Bone marrow (tissue), 2 donors: ENCODE results near the gene ANKRD53.
A peak's percentile ranks its signal among the peaks of the same experiment; 100 is the strongest.

ENCODE experiments used
- DNase-seq, 2 donors: peaks; one replicate each; lab custom pipeline; 2025; lab: John Stamatoyannopoulos, UW

The ANKRD53 gene

DNA sequence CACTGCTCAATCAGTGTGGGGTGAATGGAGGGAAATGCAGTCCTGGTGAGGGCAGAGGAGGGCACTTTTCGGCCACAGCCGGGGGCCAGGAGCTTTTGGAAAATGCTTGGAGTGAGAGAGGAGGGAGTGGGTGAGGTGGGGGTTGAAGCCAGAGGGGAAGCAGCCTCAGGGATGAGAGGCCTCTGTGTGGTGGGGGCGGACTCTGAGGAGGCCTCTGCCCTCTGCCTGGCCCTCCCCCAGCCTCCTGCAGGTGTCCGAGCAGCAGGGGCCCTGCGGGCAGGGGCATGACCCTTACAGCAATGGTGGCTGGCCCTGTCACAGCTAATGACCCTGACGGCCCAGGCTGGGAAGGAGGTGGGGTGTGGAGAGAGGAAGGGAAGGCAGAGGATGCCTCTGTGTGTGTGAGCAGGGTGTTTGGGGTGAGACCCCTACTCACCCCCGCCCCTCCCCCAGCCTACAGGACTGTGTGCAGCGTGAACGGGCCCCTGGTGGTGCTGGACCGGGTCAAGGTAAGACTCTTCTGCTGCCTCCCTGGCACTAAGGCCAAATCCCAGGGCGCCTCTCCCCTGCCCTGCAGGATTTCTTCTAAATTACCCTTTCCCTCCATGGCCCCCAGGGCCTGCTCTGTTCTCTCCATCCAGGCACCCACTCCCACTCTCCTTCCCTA lies 35.1 kb upstream of the ANKRD53 start:
- no peak for DNase-seq

DNA sequence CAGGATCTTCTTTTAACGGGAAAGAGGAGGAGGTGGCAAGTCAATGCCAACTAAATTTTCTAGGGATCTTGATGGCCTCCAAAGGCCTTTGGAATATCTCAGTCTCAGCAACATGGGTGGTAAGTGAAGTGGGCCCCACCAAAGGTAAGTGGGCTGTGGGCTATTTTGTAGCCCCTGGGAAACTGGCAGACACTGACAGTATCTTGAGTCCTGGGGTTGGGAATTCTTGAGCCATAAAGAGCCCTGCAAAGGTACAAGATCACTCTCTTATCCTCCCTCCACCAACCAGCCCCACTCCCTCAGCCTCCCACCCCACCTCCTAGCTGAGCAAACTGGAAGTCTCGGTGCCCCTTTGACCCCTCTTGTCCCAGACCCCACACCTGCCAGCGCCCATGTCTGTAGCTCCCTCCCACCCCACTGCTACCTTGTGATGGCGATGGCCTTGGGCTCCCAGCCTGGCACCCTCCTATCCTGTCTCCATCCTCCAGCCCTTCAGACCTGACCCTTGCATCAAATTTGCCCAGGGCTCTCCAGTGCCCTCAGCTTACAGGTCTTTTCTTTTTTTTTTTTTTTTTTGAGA lies 34.2 kb upstream of the ANKRD53 start:
- no peak for DNase-seq

DNA sequence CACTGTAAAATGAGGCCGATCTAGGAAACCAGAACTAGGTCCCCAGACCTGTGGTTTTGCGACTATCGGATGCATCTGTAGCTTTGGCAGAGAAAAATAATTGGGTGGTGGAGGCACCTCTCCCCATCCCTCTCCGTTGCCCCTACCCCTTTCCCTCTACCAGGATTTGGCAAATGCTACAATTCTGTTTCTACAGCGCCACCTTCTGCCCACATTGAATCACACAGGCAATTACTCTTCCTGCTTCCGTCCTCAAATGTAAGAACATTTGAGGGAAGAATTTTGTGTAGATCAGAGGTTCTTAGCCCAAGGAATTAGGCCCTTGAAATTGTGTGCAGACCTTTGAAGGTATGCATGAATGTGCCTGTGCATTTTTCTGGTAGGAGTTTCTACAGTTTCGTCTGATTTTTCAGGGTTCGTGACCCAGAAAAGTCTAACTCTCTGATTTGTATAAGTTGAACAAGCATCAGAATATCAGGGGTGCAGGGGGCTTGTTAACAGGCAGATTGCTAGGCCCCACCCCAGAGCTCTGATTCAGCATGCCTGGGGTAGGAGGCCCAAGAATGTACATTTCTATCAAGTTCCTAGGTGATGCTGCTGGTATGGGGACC lies 31.5 kb upstream of the ANKRD53 start:
- DNase-seq = peak in 1 of 2 donors; percentile 14

DNA sequence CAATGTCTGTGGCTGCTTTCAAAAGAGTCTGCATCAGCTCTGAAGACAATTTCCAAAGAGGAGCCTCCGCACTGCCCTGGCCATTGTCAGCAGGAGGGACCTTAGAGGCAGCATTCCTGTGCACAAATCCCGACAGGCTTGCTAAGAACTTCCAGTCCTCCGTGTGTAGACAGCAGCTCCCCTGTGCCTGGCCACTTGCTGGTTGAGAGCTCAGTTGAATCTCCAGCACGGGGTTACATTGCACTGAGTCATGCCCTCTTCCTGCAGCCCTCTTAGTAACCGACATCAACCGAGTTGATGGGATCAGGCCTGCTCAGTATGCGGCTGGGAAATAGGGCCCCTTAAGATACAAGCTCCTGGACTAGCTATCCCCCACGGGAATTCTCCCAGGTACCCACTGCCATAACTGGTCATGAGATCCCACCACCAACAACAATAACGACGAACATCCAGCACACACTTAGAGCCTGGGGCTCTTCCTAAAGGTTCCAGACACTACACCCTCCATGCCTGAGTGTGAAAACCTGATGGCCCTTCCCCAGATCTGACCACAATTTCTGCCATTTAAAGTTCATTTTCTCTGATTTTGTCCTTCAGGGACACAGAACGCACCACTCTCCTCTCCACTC lies 30.8 kb upstream of the ANKRD53 start:
- no peak for DNase-seq

DNA sequence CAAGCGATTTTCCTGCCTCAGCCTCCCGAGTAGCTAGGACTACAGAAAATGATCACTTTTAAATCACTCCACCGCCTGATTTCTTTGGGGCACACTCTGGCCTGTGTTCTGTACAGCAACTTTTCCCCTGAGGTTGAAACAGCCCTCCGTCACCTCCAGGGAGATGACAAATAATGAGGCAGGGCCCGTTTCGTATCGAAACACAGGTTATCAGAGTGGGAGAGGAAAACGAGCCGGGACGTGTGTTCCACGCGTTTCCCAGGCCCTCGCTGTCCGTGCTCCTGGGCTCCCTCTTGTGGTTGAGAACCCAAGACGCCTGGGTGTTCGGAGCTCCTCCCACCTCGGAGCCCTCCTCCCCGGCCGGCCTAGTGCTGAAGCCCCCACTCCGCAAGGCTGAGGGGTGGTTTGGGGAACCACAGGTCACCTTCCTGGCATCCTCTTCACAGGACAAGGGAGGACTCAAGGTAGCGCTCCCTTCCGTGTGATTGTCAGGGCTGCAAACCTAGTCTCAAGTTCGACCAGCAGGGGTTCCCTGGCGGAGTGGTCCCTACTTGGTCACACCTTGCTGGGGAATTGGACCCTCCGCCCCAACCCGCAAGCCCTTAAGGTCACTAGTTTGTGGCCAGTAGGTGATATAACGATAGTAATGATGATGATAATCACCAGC lies 30.0 kb upstream of the ANKRD53 start:
- DNase-seq = peak; percentile 35 to 57

DNA sequence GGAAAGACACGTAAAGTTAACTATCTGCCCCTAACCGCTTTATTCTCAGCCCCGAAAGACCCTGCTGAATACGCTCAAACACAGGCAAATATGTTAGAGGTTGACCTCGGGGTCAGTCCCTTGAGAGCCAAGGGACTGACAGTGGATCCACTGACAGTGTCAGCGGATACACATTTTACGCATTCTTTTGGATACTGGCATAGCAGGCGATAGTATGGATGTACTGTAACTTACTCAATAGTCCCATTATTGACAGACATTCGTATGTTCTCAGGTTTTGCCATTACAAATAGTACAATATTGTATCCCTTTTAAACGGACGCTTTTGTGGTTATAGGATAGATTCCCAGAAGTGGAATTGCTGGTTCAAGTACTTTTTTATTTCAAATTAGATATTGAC lies 29.3 kb upstream of the ANKRD53 start:
- no peak for DNase-seq

DNA sequence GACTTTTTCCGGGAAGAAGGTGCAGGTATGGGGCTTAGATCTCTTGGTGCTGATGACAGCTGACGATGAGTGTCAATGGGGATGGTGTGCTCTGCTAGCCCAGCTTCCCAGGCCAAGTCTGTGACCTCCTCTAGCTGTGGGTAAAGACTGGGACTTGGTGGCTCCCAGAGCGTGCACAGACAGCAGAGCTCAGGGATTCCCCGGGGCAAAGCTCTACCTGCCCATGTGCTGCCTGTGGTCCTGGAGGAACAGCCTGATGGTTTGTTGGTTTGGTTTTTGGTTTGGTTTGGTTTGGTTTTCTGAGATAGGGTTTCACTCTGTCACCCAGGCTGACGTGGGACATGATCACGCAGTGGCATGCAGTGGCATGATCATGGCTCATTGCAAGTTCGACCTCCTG lies 23.5 kb upstream of the ANKRD53 start:
- DNase-seq = no peak

DNA sequence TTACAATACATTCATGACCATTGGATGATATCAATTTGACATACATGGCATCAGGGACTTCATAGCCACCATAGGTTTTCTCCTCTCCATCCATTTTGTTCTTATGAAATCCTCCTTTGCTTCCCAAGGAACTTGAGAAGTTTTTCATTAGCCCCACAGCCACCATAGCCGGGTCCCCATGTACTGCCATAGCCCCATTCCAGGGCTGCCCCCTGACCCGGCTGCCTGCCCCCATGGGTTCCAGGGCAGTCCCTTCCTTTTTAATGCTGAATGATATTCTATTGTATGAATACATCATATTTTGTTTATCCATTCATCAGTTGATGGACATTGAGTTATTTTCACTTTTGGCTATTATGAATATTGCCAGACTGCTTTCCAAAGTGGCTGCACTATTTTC lies 22.3 kb upstream of the ANKRD53 start:
- no peak for DNase-seq

DNA sequence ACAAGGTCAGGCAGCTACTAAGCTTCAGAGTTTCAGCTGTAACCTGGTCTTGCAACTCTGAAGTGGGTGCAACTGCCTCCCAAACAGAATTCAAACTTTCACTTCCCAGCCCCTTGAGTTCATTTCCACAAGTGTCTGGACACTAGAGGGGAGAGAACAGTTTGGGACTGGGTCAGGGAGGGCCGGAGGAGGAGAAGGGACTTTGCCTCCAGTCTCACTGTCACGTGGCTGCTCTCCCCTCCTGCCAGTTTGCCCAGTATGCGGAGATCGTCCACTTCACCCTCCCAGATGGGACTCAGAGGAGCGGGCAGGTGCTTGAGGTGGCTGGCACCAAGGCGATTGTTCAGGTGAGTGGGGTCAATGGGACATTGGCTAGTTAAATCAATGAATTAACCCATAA lies 20.6 kb upstream of the ANKRD53 start:
- no peak for DNase-seq

DNA sequence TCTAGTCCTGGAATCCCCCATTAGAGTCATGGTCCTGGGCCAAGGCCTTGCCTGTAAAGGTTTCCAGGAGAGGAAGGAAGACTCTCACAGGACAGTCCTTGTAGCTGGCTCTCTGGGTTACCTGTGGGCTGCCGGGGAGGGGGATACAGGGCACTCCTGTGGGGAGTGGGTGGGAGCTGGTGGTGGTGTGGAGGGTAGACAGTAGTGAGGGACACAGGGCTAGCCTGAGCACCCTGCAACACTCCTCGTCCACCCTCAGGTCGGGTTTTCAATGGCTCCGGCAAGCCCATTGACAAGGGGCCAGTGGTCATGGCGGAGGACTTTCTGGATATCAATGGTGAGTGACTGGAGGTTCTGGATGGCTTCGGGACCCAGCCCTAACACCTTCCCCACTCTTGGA lies 19.7 kb upstream of the ANKRD53 start:
- no peak for DNase-seq

DNA sequence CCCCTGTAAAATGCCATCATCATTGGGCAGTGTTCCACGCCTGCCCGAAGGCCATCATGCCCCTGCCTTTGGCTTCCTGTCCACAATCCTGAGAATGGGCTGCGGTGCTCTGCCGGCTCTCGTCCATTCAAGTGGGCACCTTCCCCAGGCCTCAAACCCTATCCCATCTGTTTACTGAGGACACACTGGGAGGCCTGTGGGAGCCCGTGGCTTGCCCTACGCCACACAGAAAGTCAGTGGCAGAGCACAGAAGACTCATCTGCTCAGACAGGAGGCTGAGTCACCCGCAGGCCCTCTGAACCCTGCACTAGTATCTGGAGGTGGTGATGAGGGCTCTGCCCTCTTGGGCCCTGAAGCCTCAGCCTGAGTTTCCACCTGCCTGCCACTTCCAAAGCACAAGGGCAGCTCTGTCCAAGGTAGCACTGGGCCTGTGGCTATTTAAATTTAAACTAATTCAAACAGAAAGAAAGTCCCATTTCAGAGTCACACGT lies 19.1 kb upstream of the ANKRD53 start:
- no peak for DNase-seq

DNA sequence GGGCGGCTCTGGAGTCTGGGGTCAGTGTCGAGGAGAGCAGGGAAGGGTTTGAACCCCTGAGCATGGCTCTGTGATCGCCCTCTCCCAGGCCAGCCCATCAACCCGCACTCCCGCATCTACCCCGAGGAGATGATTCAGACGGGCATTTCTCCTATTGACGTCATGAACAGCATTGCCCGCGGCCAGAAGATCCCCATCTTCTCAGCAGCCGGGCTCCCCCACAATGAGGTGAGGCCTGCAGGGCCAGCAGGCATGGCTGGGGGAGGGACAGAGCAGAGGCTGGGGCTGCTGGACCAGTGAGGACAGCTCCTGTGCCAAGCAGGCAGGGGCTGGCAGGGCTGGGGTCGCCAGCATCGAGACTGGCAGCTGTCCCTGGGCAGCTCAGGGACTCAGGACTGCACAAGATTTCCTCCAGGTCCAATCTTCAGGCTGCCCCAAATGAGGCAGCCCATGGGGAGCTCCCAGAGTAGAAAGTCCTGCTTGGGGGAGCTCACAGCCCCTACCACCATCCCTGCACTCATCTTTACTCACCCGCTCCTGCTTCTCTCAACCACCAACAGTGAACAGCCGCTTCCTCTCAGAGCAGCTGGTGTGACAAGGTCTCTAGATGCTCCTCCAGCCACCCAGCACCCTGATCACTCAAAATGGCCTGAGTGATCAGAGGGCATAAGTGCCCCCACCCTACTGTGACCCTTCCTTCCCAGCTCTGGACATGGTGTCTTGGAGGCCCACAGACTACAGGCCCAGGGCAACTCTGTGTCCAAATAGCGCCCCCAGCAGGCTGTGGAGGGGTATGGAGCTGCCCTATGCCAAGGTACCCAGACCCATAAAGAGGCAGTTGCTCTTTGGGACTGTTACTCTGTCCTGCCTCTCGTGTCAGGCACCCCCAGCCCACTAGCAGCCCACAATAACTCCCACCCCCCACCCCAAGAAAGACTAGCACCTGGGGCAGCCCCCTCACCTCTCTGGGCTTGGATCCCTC lies 18.3 kb upstream of the ANKRD53 start:
- DNase-seq = no peak

DNA sequence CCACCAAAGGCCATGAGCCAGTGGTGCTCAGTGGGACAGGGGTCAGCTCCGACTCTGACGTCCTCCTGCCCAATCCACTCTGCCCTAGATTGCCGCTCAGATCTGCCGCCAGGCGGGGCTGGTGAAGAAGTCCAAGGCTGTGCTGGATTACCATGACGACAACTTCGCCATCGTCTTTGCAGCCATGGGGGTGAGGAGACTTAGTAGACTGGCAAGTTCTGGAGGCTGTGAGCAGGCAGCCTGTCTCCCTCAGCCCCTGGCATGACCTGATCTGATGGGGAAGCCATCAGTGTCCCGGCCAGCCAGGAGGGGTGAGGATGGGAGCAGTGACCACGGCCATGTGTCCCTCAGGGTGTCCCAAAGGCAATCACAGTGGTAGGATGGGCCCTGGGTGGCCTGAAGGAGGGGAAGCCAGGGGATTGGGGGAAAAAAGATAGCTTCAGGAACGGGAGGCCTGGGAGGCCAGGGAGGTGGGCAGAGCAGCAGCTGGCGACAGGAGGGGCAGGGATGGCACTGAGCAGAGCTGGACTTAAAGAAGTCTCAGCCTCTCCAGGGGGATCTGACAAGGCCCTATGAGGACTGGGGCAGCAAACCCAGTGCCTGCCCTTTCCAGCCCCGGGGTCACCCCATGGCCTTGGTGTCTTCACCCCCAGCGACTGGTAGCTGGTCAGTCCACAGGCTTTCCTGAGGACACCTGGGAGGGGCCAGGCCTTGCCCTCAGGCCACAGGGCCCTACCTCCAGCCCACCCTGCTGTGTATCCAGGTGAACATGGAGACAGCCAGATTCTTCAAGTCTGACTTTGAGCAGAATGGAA lies 17.4 kb upstream of the ANKRD53 start:
- no peak for DNase-seq

DNA sequence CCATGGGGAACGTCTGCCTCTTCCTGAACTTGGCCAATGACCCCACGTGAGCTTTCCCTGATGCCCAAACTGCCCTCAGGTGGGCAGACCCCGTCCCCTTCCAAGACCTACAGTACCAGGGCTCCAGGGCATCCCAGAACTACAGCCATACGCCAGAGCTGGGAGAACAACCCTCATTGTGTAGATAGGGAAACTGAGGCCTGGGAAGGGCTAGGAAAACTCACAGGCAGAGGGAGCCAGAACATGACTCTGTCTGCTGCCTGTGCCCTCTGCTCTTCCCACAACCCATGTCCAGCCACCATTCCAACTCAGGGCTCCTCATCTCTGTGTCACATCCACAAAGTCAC lies 16.8 kb upstream of the ANKRD53 start:
- DNase-seq = no peak

DNA sequence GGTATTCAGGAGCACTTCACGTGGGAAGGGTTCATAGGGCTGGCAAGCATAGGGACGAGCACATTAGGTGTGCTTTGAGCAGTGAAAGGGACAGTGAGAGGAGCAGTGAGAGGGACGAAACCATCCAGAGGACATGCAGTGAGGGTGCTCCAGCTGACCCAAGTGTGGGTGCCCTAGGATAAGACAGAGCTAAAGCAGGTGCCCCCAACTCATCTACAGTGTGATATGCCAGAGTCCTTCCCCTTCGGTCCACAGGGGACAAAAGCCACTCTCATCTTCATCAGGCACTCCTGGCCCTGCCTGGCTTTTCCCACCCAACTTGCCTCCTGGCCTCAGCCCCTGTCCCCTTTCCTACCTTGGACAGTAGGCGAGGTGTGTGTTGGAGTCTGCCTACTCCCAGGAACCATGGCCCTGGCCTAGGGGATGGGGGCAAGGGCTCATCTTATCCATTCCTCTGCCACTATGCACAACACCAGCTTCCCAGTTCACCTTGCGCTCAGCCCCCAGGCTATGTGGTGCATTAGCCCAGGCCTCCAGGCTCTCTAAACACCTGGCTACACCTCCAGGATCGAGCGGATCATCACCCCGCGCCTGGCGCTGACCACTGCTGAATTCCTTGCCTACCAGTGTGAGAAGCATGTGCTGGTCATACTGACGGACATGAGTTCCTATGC lies 16.1 kb upstream of the ANKRD53 start:
- DNase-seq = no peak

DNA sequence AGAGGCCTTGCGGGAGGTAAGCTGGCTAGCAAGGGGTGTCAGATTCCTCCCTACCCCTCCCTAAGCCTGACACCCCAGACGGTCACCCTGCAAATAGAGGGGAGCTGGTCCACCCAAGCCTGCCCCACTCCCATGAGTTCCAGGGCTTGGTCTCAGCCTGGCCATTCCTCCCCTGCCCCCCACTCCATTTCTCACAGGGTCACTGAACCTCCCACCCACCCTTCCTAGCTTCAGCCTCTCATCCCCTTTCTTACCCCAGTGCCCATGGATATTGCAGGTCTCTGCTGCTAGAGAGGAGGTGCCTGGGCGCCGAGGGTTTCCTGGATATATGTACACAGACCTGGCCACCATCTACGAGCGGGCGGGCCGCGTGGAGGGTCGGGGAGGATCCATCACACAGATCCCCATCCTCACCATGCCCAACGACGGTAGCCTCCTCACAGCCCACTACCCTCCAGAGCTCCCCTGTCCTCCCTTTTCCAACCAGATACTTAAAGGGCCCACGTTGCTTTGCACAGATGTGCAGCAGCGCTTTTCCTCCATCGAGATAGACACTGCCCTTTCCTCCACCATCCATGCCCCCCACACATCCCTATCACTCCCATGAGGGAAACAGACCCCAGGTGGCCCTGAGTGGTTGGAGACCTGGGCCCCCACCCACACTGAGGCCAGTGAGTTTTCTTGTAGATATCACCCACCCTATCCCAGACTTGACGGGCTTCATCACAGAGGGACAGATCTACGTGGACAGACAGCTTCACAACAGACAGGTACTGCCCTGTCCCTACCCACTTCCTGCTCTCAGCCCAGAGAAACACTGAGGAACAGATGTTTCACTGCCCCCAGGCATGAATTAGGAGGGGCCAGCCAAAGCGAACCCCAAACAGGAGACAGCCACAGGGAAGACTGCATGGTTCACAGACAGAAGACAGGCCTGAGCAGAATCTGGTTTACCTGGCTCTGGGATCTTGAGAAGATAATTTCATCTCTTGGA lies 15.2 kb upstream of the ANKRD53 start:
- DNase-seq = no peak

DNA sequence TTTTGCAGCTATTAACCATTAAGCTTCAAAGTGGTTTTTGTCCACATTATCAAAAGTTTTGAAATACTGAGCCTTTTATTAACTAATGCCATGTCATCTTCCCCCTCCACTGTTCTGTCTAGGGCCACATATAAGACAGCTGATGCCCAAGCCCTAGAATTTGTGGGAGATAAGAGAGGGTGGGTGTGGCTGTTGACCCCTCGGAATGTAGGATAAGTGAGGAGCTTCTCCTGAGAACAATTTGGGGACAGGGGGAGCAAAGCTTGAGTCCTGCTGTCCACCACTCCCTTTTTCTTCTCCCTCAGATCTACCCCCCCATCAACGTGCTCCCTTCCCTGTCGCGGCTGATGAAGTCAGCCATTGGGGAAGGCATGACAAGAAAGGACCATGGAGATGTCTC lies 14.3 kb upstream of the ANKRD53 start:
- no peak for DNase-seq

DNA sequence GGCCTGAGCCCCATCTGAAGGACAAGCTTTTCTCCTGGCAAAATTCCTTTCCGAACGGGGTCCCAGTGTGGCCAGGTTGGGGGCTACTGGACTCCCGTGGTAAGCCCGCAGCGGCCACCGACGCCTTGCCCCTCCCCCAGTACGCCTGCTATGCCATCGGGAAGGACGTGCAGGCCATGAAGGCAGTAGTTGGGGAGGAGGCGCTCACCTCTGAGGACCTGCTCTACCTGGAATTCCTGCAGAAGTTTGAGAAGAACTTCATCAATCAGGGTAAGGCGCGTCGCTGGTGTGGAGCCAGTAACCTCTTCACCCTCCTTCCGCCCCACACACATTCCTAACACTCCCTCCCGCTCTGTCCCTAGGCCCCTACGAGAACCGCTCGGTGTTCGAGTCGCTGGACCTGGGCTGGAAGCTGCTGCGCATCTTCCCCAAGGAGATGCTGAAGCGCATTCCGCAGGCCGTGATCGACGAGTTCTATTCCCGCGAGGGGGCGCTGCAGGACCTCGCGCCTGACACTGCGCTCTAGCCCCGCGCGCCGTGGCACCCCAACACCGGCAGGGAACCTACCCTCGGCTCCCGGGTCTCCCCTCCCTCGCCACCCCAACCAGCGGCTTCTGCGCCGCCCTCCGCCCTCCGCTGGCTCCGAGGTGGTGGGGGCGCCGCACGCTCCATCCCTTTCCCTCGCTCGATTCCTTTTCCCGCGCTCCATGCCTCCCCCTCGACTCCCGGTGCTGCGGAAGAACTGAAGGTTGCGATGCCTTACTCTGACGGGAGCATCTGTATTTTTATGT lies 13.6 kb upstream of the ANKRD53 start:
- peak; percentile 52 to 53 for DNase-seq
